K562 (cell line): ENCODE results near the gene RHOXF1. TPM values are rescaled to one million over a fixed set of nuclear protein-coding genes. Genes with fewer than 3 reads are reported as not detected.

Source experiments
- ATAC-seq: fragments of 200-7000 bp; cut with Tn5 transposase; 3 replicates; pipeline ENCODE4 v1.9.1; 2020; ENCODE audit warnings: moderate library complexity
- BruUV-seq: library from RNA; stranded (reverse); fragments of 400-500 nt; replicated peaks from 2 replicates; lab custom pipeline; 2021; lab: Mats Ljungman, UMichigan
- CTCF ChIA-PET: fragments of 300-600 bp; formaldehyde crosslinking; extraction: SDS; loops from one replicate; lab custom pipeline; 2021; ENCODE audit warnings: low intra/inter-chr PET ratio; lab: Yijun Ruan, JAX
- POLR2A ChIA-PET: fragments of 300-600, 350-650 bp; sonication (Branson Sonifier 250); formaldehyde crosslinking; extraction: SDS; loops from one replicate; lab custom pipeline; 2021; ENCODE audit warnings: antibody characterized with exemption, inconsistent platforms; lab: Yijun Ruan, JAX
- DNase-seq, 4 experiments: peaks; one replicate each; pipeline versions ENCODE4 v3.0.0 to v3.0.0-alpha.2; 2011 to 2018; ENCODE audit warnings: low spot score in 3 of 4, mixed read lengths in 3 of 4; ENCODE audit errors: extremely low read depth in 1 of 4
- FAIRE-seq: peaks from 2 replicates; lab custom pipeline; 2011; peaks lifted over from hg19 to GRCh38; lab: Jason Lieb, UNC
- H2AFZ ChIP-seq: 2 replicates; pipeline ENCODE4 v1.6.0; 2011; ENCODE audit warnings: low read depth, low read length, control low read depth, inconsistent platforms
- H3K27ac ChIP-seq: fragments of 200-600 bp; 3 replicates; pipeline ENCODE4 v1.8.0; 2011; ENCODE audit warnings: low read depth, mild to moderate bottlenecking, control low read depth, inconsistent platforms, low read length, moderate library complexity, mixed read lengths; ENCODE audit errors: extremely low read depth
- H3K27me3 ChIP-seq, 2 experiments: fragments of 300-600 bp in 1 of 2; 2 replicates in 1 of 2; 3 replicates in 1 of 2; pipeline versions ENCODE4 v1.6.0 to v1.8.0; 2011; ENCODE audit warnings: inconsistent platforms in 2 of 2, low read length in 2 of 2, mild to moderate bottlenecking in 1 of 2, mixed read lengths in 1 of 2, moderate library complexity in 1 of 2; ENCODE audit not compliant: control insufficient read depth in 2 of 2, insufficient read depth in 2 of 2
- H3K36me3 ChIP-seq: fragments of 300-600 bp; 3 replicates; pipeline ENCODE4 v1.8.0; 2011; ENCODE audit warnings: mild to moderate bottlenecking, low read length, inconsistent platforms; ENCODE audit not compliant: control insufficient read depth, insufficient read depth
- H3K4me1 ChIP-seq, 2 experiments: fragments of 200-600 bp in 1 of 2; replicated peaks in 1 of 2; 2 replicates in 1 of 2; 3 replicates in 1 of 2; pipeline versions ENCODE4 v1.5.1 to v1.8.0; 2011; ENCODE audit warnings: inconsistent platforms in 2 of 2, low read length in 2 of 2, mild to moderate bottlenecking in 1 of 2, mixed read lengths in 1 of 2, moderate library complexity in 1 of 2; ENCODE audit not compliant: control insufficient read depth in 2 of 2, insufficient read depth in 2 of 2
- H3K4me2 ChIP-seq: 2 replicates; pipeline ENCODE4 v1.6.1; 2011; ENCODE audit warnings: low read length, control low read depth, inconsistent platforms, mixed read lengths; ENCODE audit not compliant: insufficient read depth
- H3K4me3 ChIP-seq: fragments of 200-600 bp; sonication (generic), shearing (Covaris generic); 2 replicates; pipeline ENCODE4 v1.5.1; 2016; ENCODE audit warnings: control low read depth, inconsistent platforms
- H3K79me2 ChIP-seq: fragments of 200-600 bp; 3 replicates; pipeline ENCODE4 v1.8.0; 2011; ENCODE audit warnings: low read length, inconsistent platforms; ENCODE audit not compliant: control insufficient read depth, insufficient read depth
- H3K9ac ChIP-seq, 2 experiments: 2 replicates each; pipeline versions ENCODE4 v1.6.0 to v1.6.1; 2011; ENCODE audit warnings: low read depth in 2 of 2, low read length in 2 of 2, control low read depth in 1 of 2, inconsistent platforms in 1 of 2, mild to moderate bottlenecking in 1 of 2, mixed read lengths in 1 of 2; ENCODE audit not compliant: insufficient read depth in 1 of 2
- H3K9me1 ChIP-seq: one replicate; pipeline ENCODE4 v1.6.0; 2011; ENCODE audit warnings: inconsistent platforms, mild to moderate bottlenecking, low read length, moderate library complexity; ENCODE audit not compliant: control insufficient read depth, insufficient read depth
- H3K9me3 ChIP-seq: replicated peaks from 2 replicates; pipeline ENCODE4 v1.5.1; 2011; ENCODE audit warnings: low read depth, low read length, inconsistent platforms; ENCODE audit not compliant: control insufficient read depth, insufficient read depth
- H4K20me1 ChIP-seq: replicated peaks from 2 replicates; pipeline ENCODE4 v1.6.1; 2011; ENCODE audit warnings: low read length, inconsistent platforms, mixed read lengths; ENCODE audit not compliant: control insufficient read depth, insufficient read depth
- BRD4 ChIP-seq: fragments of 200-600 bp; sonication (generic); IDR thresholded peaks from 2 replicates; pipeline ENCODE4 v1.6.1; 2017; ENCODE audit warnings: inconsistent platforms
- EZH2 ChIP-seq: IDR thresholded peaks from 2 replicates; pipeline ENCODE4 v1.6.1; 2012; ENCODE audit warnings: low read depth, mild to moderate bottlenecking, inconsistent platforms, low read length, borderline replicate concordance
- RBM15 ChIP-seq: fragments of 200-400 bp; formaldehyde crosslinking; IDR thresholded peaks from 2 replicates; pipeline ENCODE4 v1.6.1; 2018; ENCODE audit warnings: mild to moderate bottlenecking, low read length, moderate library complexity; ENCODE audit not compliant: insufficient read depth
- WGBS: fragments of 100-300 bp; shearing (Covaris generic); methylation state at CpG from one replicate; pipeline ENCODE4 v1.1.6; 2016; ENCODE audit warnings: low coverage, mixed read lengths; ENCODE audit not compliant: insufficient coverage; ENCODE audit errors: missing lambda C conversion rate; 5-methylcytosine and 5-hydroxymethylcytosine counted together
- in situ Hi-C: fragments of 300-500 bp; cut with MboI; formaldehyde crosslinking; loops from 4 replicates; pipeline ENCODE4 v1.15.0; 2018; ENCODE audit warnings: inconsistent platforms, mixed read lengths
- intact Hi-C: fragments of 100-400 bp; cut with micrococcal nuclease; formaldehyde crosslinking; loops from 2 replicates; pipeline ENCODE4 v1.14.2; 2022
- polyA plus RNA-seq, 8 experiments: library from polyadenylated mRNA; depleted of rRNA in 4 of 8; stranded (reverse) in 5 of 8; unstranded in 3 of 8; fragments of >200 nt; fragmentation: Nextera tagmentation in 2 of 8; fragmentation: Illumina TruSeq in 1 of 8; extraction: Ambion mirVana in 2 of 8; extraction: Trizol in 1 of 8; gene quantifications; 2 replicates each; pipeline versions ENCODE4 v1.2.1 to v1.2.3, GENCODE V29; 2011 to 2014; ENCODE audit warnings: inconsistent platforms in 1 of 8, missing spikeins in 1 of 8
- total RNA-seq, 7 experiments: library from RNA; depleted of rRNA in 6 of 7; stranded (reverse); fragments of >200 nt in 6 of 7; fragmentation: Illumina TruSeq in 2 of 7; extraction: Trizol in 2 of 7; gene quantifications; 2 replicates each; pipeline versions ENCODE4 v1.2.1 to v1.2.3, GENCODE V29; 2011 to 2021; ENCODE audit warnings: low replicate concordance in 1 of 7
- TF ChIP-seq, protein P1 (sequence below): fragments of 450-650 bp; conservative IDR thresholded peaks from 2 replicates; pipeline ENCODE4 v1.6.1; 2016; ENCODE audit warnings: missing genetic modification characterization, low read depth, mild to moderate bottlenecking, missing compliant biosample characterization, moderate library complexity

Gene RHOXF1
- total and polyA plus RNA-seq, 9 of the 15 experiments (the other 6 are each of a cell fraction or from before 2014, with no cell fraction given): 0.17 TPM; not detected in 8

DNA sequence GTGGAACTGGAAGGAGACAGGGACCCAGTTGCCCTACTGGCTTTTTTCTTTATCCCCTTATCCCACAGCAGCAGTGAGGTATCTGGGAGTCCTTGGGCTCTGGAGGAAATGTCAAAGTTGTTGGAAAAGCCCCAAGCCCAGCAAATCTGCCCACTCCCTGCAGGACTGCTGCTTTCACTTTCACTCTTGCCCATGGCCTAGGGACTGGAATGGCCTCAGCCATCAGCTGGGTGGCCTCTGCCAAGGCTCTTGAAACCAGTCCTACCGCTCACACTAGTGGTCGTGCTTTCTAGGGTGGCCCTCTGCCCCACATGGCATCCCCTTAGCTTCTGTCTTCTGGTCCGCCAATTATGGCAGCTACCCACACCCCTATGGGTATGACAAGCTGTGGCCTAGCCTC lies 9.7 kb upstream of the RHOXF1 start:
- ATAC-seq: peak; percentile 45
- Histone ChIP-seq H3K4me1 (no peaks in the 10 kb centered on the region; a peak in 2 of 5 replicates), H2AFZ (peak overlapping the region; percentile 4; the same call in 1 of the 2 replicates), H3K4me3 (no peak overlapping the region), H3K9ac (peak overlapping the region in 1 of 2 experiments; percentile 61; a peak in 1 of 4 replicates), H3K36me3 (no peaks in the 10 kb centered on the region), H4K20me1 (no peaks in the 10 kb centered on the region), H3K9me1 (no peaks in the 10 kb centered on the region), H3K27me3 (no peaks in the 10 kb centered on the region), H3K4me2 (peak overlapping the region; percentile 25; the same call in 1 of the 2 replicates), H3K9me3 (no peaks in the 10 kb centered on the region; the same call in 1 of the 2 replicates), H3K79me2 (no peaks in the 10 kb centered on the region), H3K27ac (no peak overlapping the region)
- no peak for DNase-seq
- 50% methylated on average over 1 of the region's 3 CpGs for WGBS
- POLR2A ChIA-PET: interaction anchor here (1.9 kb wide), 1 partner anchor 14 kb away, joined by 6 read pairs; no protein-coding TSS in a partner anchor
- BruUV-seq: no TSS peak
- intact Hi-C loops (no loop called here), in situ Hi-C loops (no loop called here)
- no peak for TF ChIP-seq RBM15
- no peak for TF ChIP-seq BRD4
- TF ChIP-seq, protein P1, sequence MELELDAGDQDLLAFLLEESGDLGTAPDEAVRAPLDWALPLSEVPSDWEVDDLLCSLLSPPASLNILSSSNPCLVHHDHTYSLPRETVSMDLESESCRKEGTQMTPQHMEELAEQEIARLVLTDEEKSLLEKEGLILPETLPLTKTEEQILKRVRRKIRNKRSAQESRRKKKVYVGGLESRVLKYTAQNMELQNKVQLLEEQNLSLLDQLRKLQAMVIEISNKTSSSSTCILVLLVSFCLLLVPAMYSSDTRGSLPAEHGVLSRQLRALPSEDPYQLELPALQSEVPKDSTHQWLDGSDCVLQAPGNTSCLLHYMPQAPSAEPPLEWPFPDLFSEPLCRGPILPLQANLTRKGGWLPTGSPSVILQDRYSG (tag): 0 out of 2 replicates have a peak, but pooled peaks have one; percentile 40
- no peak for TF ChIP-seq EZH2
- no peak for FAIRE-seq
- CTCF ChIA-PET: no interaction called here
